Measurements from ENCODE around the gene BAIAP2L2. TPM values are rescaled to one million over a fixed set of nuclear protein-coding genes. Genes with fewer than 3 reads are reported as not detected.

Gene BAIAP2L2
- total and polyA plus RNA-seq, 2 experiments from 2014 or later, result 3.9 to 5.6 TPM

GRCh38 chr22:38042488-38042790 is 68.0 kb downstream of the BAIAP2L2 start:
- TF ChIP-seq STAT1 (IDR thresholded peaks at IDR 0.05; ENCODE audit: unreplicated experiment) (no peak), ZNF114 (CRISPR knock-in tag; IDR thresholded peaks at IDR 0.05) (no peak)
- DNase-seq (ENCODE audit: low spot score) (no peak), ATAC-seq (no peak)
- H3K27ac Mint-ChIP-seq, result no peak overlapping the region
- no peaks in the 10 kb centered on the region for H3K9me2 ChIP-seq (ENCODE audit: insufficient read depth)
- no peaks in the 10 kb centered on the region for H3K27me3 ChIP-seq (ENCODE audit: insufficient read depth)
- no peak overlapping the region for H2AFZ ChIP-seq
- no peaks in the 10 kb centered on the region for H3F3A ChIP-seq (replicated peaks; ENCODE audit: low read depth)
- H3K4me2 ChIP-seq, result no peak overlapping the region
- H3K4me3 Mint-ChIP-seq, result no peak overlapping the region
- H3K9me3 Mint-ChIP-seq, result no peaks in the 10 kb centered on the region; the same call in 2 of the 3 replicates
- H3K36me3 ChIP-seq (ENCODE audit: insufficient read depth), result no peaks in the 10 kb centered on the region
- H3K36me3 Mint-ChIP-seq (ENCODE audit: low read depth), result no peaks in the 10 kb centered on the region
- no peak overlapping the region for H3K4me3 ChIP-seq
- no peaks in the 10 kb centered on the region for H3K4me1 ChIP-seq (ENCODE audit: insufficient read depth)
- H3K27ac ChIP-seq (ENCODE audit: low read depth), result no peak overlapping the region
- no peaks in the 10 kb centered on the region for H4K20me1 ChIP-seq (replicated peaks; ENCODE audit: insufficient read depth)
- no peaks in the 10 kb centered on the region; the same call in 2 of the 3 replicates for H3K4me1 Mint-ChIP-seq
- peaks cover 5% of the 10 kb centered on the region for H3K27me3 Mint-ChIP-seq (ENCODE audit: insufficient read depth, low read depth, poor library complexity)
- no peaks in the 10 kb centered on the region for H3K79me2 ChIP-seq (replicated peaks; ENCODE audit: insufficient read depth)

- Histone ChIP-seq H3K4me2 (no peak overlapping the region), H3F3A (replicated peaks; ENCODE audit: low read depth) (no peaks in the 10 kb centered on the region), H3K79me2 (replicated peaks; ENCODE audit: insufficient read depth) (no peaks in the 10 kb centered on the region), H3K9me2 (ENCODE audit: insufficient read depth) (no peaks in the 10 kb centered on the region), H3K4me1 (ENCODE audit: insufficient read depth) (no peaks in the 10 kb centered on the region), H3K27ac (ENCODE audit: low read depth) (no peak overlapping the region), H2AFZ (no peak overlapping the region), H3K36me3 (ENCODE audit: insufficient read depth) (no peaks in the 10 kb centered on the region), H3K4me3 (no peak overlapping the region), H4K20me1 (replicated peaks; ENCODE audit: insufficient read depth) (no peaks in the 10 kb centered on the region), H3K27me3 (ENCODE audit: insufficient read depth) (no peaks in the 10 kb centered on the region)
- peaks cover 6% of the 10 kb centered on the region for H3K27me3 Mint-ChIP-seq (ENCODE audit: insufficient read depth, low read depth, poor library complexity)
- no peak overlapping the region for H3K27ac Mint-ChIP-seq
- no peaks in the 10 kb centered on the region; the same call in 2 of the 3 replicates for H3K4me1 Mint-ChIP-seq
- no peak for DNase-seq (ENCODE audit: low spot score)
- ATAC-seq, result no peak
- no peak overlapping the region for H3K4me3 Mint-ChIP-seq
- no peak for TF ChIP-seq NANOG (IDR thresholded peaks at IDR 0.05; ENCODE audit: borderline replicate concordance)
- TF ChIP-seq JUNB (IDR thresholded peaks at IDR 0.05; ENCODE audit: unreplicated experiment), result no peak
- no peak for TF ChIP-seq EZH2 (IDR thresholded peaks at IDR 0.05; ENCODE audit: low read depth, unreplicated experiment)
- no peaks in the 10 kb centered on the region; the same call in 2 of the 3 replicates for H3K9me3 Mint-ChIP-seq
- H3K36me3 Mint-ChIP-seq (ENCODE audit: low read depth), result no peaks in the 10 kb centered on the region
Measured at GRCh38 chr22:38041760-38042487, 68.6 kb downstream of the BAIAP2L2 start.

- no peak overlapping the region for H2AFZ ChIP-seq
- H4K20me1 ChIP-seq (replicated peaks; ENCODE audit: insufficient read depth), result no peaks in the 10 kb centered on the region
- H3K27ac ChIP-seq (ENCODE audit: low read depth), result no peak overlapping the region
- no peak for TF ChIP-seq ZNF462 (CRISPR knock-in tag; IDR thresholded peaks at IDR 0.05)
- Mint-ChIP-seq H3K9me3 (no peaks in the 10 kb centered on the region; the same call in 2 of the 3 replicates), H3K27ac (no peak overlapping the region), H3K4me3 (no peak overlapping the region), H3K36me3 (ENCODE audit: low read depth) (no peaks in the 10 kb centered on the region), H3K4me1 (no peaks in the 10 kb centered on the region; the same call in 2 of the 3 replicates), H3K27me3 (ENCODE audit: insufficient read depth, low read depth, poor library complexity) (peaks cover 9% of the 10 kb centered on the region)
- H3K4me1 ChIP-seq (ENCODE audit: insufficient read depth), result no peaks in the 10 kb centered on the region
- H3K4me3 ChIP-seq, result no peak overlapping the region
- H3K4me2 ChIP-seq, result no peak overlapping the region
- ATAC-seq (no peak), DNase-seq (ENCODE audit: low spot score) (no peak)
- H3K79me2 ChIP-seq (replicated peaks; ENCODE audit: insufficient read depth), result no peaks in the 10 kb centered on the region
- no peaks in the 10 kb centered on the region for H3K27me3 ChIP-seq (ENCODE audit: insufficient read depth)
- no peaks in the 10 kb centered on the region for H3F3A ChIP-seq (replicated peaks; ENCODE audit: low read depth)
- H3K36me3 ChIP-seq (ENCODE audit: insufficient read depth), result no peaks in the 10 kb centered on the region
- no peaks in the 10 kb centered on the region for H3K9me2 ChIP-seq (ENCODE audit: insufficient read depth)
Measured at GRCh38 chr22:38040953-38041759, 69.3 kb downstream of the BAIAP2L2 start.
